Activated CD4-positive, alpha-beta memory T cell treated with anti-CD3 and anti-CD28 coated beads, Interleukin-2, amount 10 ng/mL, durations not matched to agents 7 days and 5 days (primary cell): ENCODE data around the gene CCL4L2. TPM values are rescaled to one million over a fixed set of nuclear protein-coding genes. Genes with fewer than 3 reads are reported as not detected.
"Not testable (repeated sequence)": the region's sequence is repeated elsewhere in the genome, so short reads cannot be mapped to it uniquely, and the experiment has no call there.

Source experiments
- CTCF ChIA-PET: fragments of 350-600 bp; sonication (Branson Sonifier 250); formaldehyde crosslinking; loops from one replicate; lab custom pipeline; 2021; ENCODE audit warnings: antibody characterized with exemption, inconsistent platforms; lab: Charles Lee
- POLR2A ChIA-PET: fragments of 350-600 bp; sonication (Branson Sonifier 250); formaldehyde crosslinking; loops from one replicate; lab custom pipeline; 2021; ENCODE audit warnings: antibody characterized with exemption; lab: Charles Lee
- DNase-seq: peaks from one replicate; pipeline ENCODE4 v3.0.0-alpha.2; 2020
- H3K27ac Mint-ChIP-seq: one replicate; pipeline ENCODE4 v1.8.0; 2021; ENCODE audit warnings: mild to moderate bottlenecking, mixed read lengths
- H3K27me3 Mint-ChIP-seq: one replicate; pipeline ENCODE4 v1.8.0; 2021; ENCODE audit warnings: mixed read lengths
- H3K36me3 Mint-ChIP-seq: one replicate; pipeline ENCODE4 v1.8.0; 2021; ENCODE audit warnings: low read depth, mixed read lengths
- H3K4me1 Mint-ChIP-seq: one replicate; pipeline ENCODE4 v1.8.0; 2021; ENCODE audit warnings: mixed read lengths
- H3K4me3 Mint-ChIP-seq: one replicate; pipeline ENCODE4 v1.8.0; 2021; ENCODE audit warnings: mild to moderate bottlenecking, mixed read lengths
- H3K9me3 Mint-ChIP-seq: one replicate; pipeline ENCODE4 v1.8.0; 2021; ENCODE audit warnings: mixed read lengths
- total RNA-seq, 2 experiments: library from RNA; stranded (reverse); gene quantifications; one replicate each; pipeline ENCODE4 v1.2.3, GENCODE V29; 2021

CCL4L2 gene
- total RNA-seq, 2 experiments from 2014 or later, result 3.6 to 4.0 TPM

- no peak overlapping the region for H3K4me3 Mint-ChIP-seq
- H3K36me3 Mint-ChIP-seq, result no peaks in the 10 kb centered on the region
- no peaks in the 10 kb centered on the region for H3K9me3 Mint-ChIP-seq
- DNase-seq, result no peak
- H3K4me1 Mint-ChIP-seq, result peaks cover 24% of the 10 kb centered on the region
- POLR2A ChIA-PET, result no interaction called here
- H3K27ac Mint-ChIP-seq, result no peak overlapping the region
- CTCF ChIA-PET, result no interaction called here
- H3K27me3 Mint-ChIP-seq, result peaks cover 27% of the 10 kb centered on the region
Observed at GRCh38 chr17:36204724-36205500, 6.0 kb upstream of the CCL4L2 start.

GRCh38 chr17:36205637-36206485 lies 5.0 kb upstream of the CCL4L2 start:
- CTCF ChIA-PET, result no interaction called here

GRCh38 chr17:36206486-36206821 lies 4.4 kb upstream of the CCL4L2 start:
- H3K27ac Mint-ChIP-seq, POLR2A ChIA-PET: not testable (repeated sequence)

More at GRCh38 chr17:36205637-36206485, 5.0 kb upstream of the CCL4L2 start:
- Mint-ChIP-seq H3K4me1 (peaks cover 22% of the 10 kb centered on the region), H3K9me3 (no peaks in the 10 kb centered on the region), H3K36me3 (no peaks in the 10 kb centered on the region), H3K27me3 (peaks cover 26% of the 10 kb centered on the region), H3K4me3 (no peak overlapping the region), H3K27ac (no peak overlapping the region)
- POLR2A ChIA-PET, result no interaction called here
- no peak for DNase-seq

DNA sequence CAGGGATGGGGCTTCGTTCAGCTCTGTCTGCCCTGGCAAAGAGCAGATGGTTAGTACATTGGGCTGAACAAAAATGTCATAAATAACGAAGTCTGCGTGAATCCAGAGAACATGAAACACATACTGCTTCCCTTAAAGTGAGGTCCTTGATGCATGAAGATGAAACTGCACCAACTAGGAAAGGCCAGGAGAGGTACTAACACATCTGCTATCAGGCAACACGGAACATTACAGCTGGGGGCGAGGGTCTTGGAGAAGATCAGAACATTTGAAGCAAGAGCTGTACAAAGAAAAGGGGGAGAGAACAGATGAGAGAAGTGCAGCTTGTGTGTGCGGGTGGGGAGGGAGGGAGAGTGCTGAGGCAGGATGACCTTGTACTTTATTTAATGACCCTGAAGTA lies 3.5 kb upstream of the CCL4L2 start:
- H3K4me1 Mint-ChIP-seq, result peaks cover 14% of the 10 kb centered on the region
- H3K36me3 Mint-ChIP-seq, CTCF ChIA-PET, H3K4me3 Mint-ChIP-seq, POLR2A ChIA-PET, DNase-seq, H3K9me3 Mint-ChIP-seq, H3K27ac Mint-ChIP-seq: not testable (repeated sequence)
- H3K27me3 Mint-ChIP-seq, result peaks cover 19% of the 10 kb centered on the region

More at GRCh38 chr17:36206486-36206821, 4.4 kb upstream of the CCL4L2 start:
- peaks cover 22% of the 10 kb centered on the region for H3K4me1 Mint-ChIP-seq
- DNase-seq, H3K36me3 Mint-ChIP-seq, CTCF ChIA-PET, H3K9me3 Mint-ChIP-seq, H3K4me3 Mint-ChIP-seq: not testable (repeated sequence)
- H3K27me3 Mint-ChIP-seq, result peaks cover 25% of the 10 kb centered on the region

DNA sequence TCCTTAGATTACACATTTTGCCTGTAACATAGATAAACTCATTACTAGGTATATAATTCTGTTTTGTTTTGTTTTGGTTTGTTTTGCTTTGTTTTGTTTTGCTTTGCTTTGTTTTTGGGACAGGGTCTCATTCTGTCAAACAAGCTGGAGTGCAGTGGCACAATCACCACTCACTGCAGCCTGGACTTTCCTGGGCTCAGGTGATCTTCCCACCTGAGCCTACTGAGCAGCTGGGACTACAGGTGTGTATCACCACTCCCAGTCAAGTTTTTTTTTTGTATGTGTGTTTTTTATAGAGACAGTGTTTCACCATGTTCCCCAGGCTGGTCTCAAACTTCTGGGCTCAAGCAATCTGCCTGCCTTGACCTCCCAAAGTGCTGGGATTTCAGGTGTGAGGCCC lies 1.3 kb upstream of the CCL4L2 start:
- DNase-seq, result no peak
- peaks cover 12% of the 10 kb centered on the region for H3K4me1 Mint-ChIP-seq
- POLR2A ChIA-PET, result no interaction called here
- H3K27ac Mint-ChIP-seq, result no peak overlapping the region
- H3K27me3 Mint-ChIP-seq, result peaks cover 16% of the 10 kb centered on the region
- CTCF ChIA-PET, result no interaction called here
- no peaks in the 10 kb centered on the region for H3K36me3 Mint-ChIP-seq
- no peak overlapping the region for H3K4me3 Mint-ChIP-seq
- no peaks in the 10 kb centered on the region for H3K9me3 Mint-ChIP-seq

DNA sequence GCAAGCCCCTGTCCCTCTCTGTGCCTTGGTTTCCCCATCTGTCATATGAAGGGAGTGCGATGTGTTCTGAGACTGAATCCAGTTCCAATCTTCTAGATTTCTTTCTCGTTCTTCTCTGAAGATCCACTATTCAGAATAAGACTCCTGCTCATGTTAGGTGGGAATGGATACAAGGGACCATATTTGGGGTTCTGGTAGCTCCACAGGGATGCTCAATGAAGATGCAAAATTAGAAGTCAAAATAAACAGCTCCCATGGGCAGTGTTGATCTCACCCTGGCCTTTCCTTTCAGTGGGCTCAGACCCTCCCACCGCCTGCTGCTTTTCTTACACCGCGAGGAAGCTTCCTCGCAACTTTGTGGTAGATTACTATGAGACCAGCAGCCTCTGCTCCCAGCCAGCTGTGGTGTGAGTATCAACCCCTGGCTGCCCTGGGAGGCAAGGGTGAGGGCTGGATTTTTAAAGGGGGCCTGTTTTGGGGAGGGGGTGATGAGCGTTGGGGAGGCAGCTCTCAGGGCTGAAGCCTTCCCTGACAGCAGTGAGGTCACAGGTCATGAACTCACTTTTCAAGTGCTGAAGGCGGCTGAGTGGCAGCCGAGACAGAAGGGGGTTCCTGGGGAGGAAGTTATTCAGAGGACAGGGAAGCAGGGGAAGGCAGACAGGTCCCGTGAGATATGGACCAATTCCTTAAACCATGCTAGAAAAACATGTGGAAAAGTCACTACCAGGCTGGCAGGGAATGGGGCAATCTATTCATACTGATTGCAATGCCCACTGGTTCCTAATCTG lies 815 bp downstream of the CCL4L2 start:
- CTCF ChIA-PET, POLR2A ChIA-PET, DNase-seq, H3K4me3 Mint-ChIP-seq, H3K9me3 Mint-ChIP-seq, H3K36me3 Mint-ChIP-seq, H3K27ac Mint-ChIP-seq, H3K4me1 Mint-ChIP-seq: not testable (repeated sequence)
- H3K27me3 Mint-ChIP-seq, result peaks cover 17% of the 10 kb centered on the region

GRCh38 chr17:36212272-36212605 lies 1.4 kb downstream of the CCL4L2 start:
- ChIA-PET CTCF (no interaction called here), POLR2A (no interaction called here)
- no peak overlapping the region for H3K27ac Mint-ChIP-seq
- H3K4me1 Mint-ChIP-seq, result peaks cover 1% of the 10 kb centered on the region
- no peaks in the 10 kb centered on the region for H3K9me3 Mint-ChIP-seq
- DNase-seq, result no peak
- no peak overlapping the region for H3K4me3 Mint-ChIP-seq
- H3K27me3 Mint-ChIP-seq, result peaks cover 13% of the 10 kb centered on the region
- H3K36me3 Mint-ChIP-seq, result no peaks in the 10 kb centered on the region

GRCh38 chr17:36212966-36213365 lies 2.1 kb downstream of the CCL4L2 start:
- POLR2A ChIA-PET, result no interaction called here
- no peaks in the 10 kb centered on the region for H3K9me3 Mint-ChIP-seq
- H3K36me3 Mint-ChIP-seq, result no peaks in the 10 kb centered on the region
- no peak overlapping the region for H3K4me3 Mint-ChIP-seq
- peaks cover 15% of the 10 kb centered on the region for H3K27me3 Mint-ChIP-seq
- no peak overlapping the region for H3K27ac Mint-ChIP-seq
- peaks cover 1% of the 10 kb centered on the region for H3K4me1 Mint-ChIP-seq
- DNase-seq, result no peak
- CTCF ChIA-PET, result no interaction called here

DNA sequence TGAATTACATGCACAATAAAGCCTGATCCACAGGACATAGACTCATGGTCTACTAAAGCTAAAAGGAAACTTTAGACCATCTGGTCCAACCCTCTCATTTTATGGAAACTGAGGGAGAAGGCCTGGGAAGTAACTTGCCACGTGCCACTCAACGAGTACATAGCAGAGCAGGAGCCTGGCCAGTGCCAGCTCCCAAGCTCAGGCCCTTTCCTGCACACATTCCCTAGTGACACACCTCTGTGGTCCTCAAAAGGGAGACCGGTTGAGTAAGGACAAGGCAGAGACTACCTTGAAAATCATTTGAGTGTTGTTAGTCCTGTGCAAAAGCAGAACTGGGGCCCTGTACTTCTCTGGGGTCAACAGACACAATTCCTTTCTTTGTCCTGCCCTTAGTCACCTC lies 2.8 kb downstream of the CCL4L2 start:
- POLR2A ChIA-PET, result no interaction called here
- H3K27ac Mint-ChIP-seq, result no peak overlapping the region
- H3K27me3 Mint-ChIP-seq, result peaks cover 16% of the 10 kb centered on the region

DNA sequence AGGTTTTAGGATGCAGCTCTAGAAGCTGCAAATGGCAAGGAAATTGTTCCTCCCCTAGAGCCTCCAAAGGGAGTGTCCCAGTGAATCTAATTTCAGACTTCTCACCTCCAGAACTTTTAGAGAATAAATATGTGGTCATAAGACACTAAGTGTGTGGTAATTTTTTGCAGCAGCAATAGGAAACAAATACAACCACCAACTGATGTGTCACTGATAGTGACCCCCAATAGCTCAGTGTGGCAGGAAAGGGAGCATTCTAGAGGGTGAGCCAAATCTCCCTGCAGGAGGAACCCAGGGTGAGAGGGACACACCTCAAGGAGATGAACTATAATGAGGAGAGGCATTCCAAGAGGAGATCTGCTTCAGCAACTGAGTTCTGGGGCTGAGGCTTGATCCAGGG lies 4.1 kb downstream of the CCL4L2 start:
- Mint-ChIP-seq H3K4me3 (no peak overlapping the region), H3K27me3 (peaks cover 15% of the 10 kb centered on the region), H3K4me1 (peaks cover 1% of the 10 kb centered on the region), H3K36me3 (no peaks in the 10 kb centered on the region), H3K9me3 (no peaks in the 10 kb centered on the region), H3K27ac (no peak overlapping the region)
- CTCF ChIA-PET, result no interaction called here
- no peak for DNase-seq
- POLR2A ChIA-PET, result no interaction called here

More for the DNA sequence above, 2.8 kb downstream of the CCL4L2 start:
- H3K4me3 Mint-ChIP-seq, result no peak overlapping the region
- H3K36me3 Mint-ChIP-seq, result no peaks in the 10 kb centered on the region
- H3K9me3 Mint-ChIP-seq, result no peaks in the 10 kb centered on the region
- H3K4me1 Mint-ChIP-seq, result peaks cover 1% of the 10 kb centered on the region
- no peak for DNase-seq
- CTCF ChIA-PET, result no interaction called here

- H3K4me3 Mint-ChIP-seq, DNase-seq, H3K36me3 Mint-ChIP-seq, H3K27ac Mint-ChIP-seq, CTCF ChIA-PET, POLR2A ChIA-PET, H3K9me3 Mint-ChIP-seq, H3K4me1 Mint-ChIP-seq: not testable (repeated sequence)
- H3K27me3 Mint-ChIP-seq, result peaks cover 13% of the 10 kb centered on the region
Observed at GRCh38 chr17:36215406-36216308, 4.8 kb downstream of the CCL4L2 start.

DNA sequence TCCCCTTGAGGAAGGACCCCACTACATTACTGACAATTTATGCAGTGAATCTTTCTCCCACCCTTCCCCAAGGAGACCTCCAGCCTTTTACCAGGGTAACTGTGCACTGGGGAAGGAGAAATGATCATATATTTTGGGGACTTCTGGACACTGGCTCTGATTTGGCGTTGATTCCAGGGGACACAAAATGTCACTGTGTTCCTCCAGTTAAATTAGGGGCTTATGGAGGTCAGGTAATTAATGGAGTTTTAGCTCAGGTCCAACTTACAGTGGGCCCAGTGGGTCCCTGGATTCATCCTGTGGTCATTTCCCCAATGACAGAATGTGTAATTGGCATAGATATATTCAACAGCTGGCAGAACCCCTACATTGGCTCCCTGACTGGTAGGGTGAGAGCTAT lies 8.7 kb downstream of the CCL4L2 start:
- POLR2A ChIA-PET, H3K4me3 Mint-ChIP-seq, CTCF ChIA-PET, DNase-seq, H3K36me3 Mint-ChIP-seq, H3K4me1 Mint-ChIP-seq, H3K27ac Mint-ChIP-seq, H3K9me3 Mint-ChIP-seq: not testable (repeated sequence)
- peaks cover 12% of the 10 kb centered on the region for H3K27me3 Mint-ChIP-seq
